Bronchial epithelial cell (primary cell): ENCODE data around the gene VSTM4. TPM values are rescaled to one million over a fixed set of nuclear protein-coding genes. Genes with fewer than 3 reads are reported as not detected.
A peak's percentile ranks its signal among the peaks of the same experiment; 100 is the strongest.

Source experiments
- DNase-seq: peaks from one replicate; pipeline ENCODE4 v3.0.0-alpha.2; 2010; ENCODE audit warnings: low read depth
- FAIRE-seq: peaks from 2 replicates; lab custom pipeline; 2011; peaks lifted over from hg19 to GRCh38; lab: Jason Lieb, UNC
- H3K27me3 ChIP-seq: 2 replicates; pipeline ENCODE4 v1.5.1; 2011; ENCODE audit warnings: low read length; ENCODE audit not compliant: control insufficient read depth, insufficient read depth
- H3K36me3 ChIP-seq: 2 replicates; pipeline ENCODE4 v1.5.1; 2011; ENCODE audit warnings: low read length; ENCODE audit not compliant: control insufficient read depth, insufficient read depth
- H3K4me3 ChIP-seq: 2 replicates; pipeline ENCODE4 v1.5.1; 2011; ENCODE audit warnings: mild to moderate bottlenecking, low read depth, low read length, control low read depth
- total RNA-seq: library from RNA; depleted of rRNA; stranded (reverse); fragments of >200 nt; gene quantifications from 2 replicates; pipeline ENCODE4 v1.2.1, GENCODE V29; 2014
- TF ChIP-seq, protein P1 (sequence below): IDR thresholded peaks from 2 replicates; pipeline ENCODE4 v1.5.1; 2011; ENCODE audit warnings: mild to moderate bottlenecking, moderate library complexity, low read length, control low read depth, inconsistent platforms; ENCODE audit not compliant: insufficient read depth, severe bottlenecking

VSTM4 gene
- total RNA-seq, 1 donor from 2014 or later: under 0.01 TPM

DNA sequence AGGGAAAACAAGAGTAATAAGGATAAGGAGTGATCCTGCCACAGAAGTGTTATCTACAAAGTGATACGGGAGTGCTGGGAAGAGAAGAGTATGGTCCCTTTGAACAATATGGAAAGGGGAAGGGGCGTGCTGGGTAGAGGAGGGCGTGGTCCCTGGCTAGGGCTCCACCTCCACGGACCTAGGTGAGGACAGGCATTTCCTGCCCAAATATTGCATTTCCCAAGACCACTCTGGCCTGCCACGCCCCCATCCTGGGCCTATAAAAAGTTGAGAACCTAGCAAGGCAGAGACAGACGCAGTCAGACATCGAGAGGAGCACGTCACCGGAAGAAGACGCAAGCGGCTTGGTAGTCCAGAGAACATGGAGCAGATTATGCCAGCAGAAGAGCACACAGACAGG lies 22.8 kb downstream of the VSTM4 start:
- no peak for FAIRE-seq

DNA sequence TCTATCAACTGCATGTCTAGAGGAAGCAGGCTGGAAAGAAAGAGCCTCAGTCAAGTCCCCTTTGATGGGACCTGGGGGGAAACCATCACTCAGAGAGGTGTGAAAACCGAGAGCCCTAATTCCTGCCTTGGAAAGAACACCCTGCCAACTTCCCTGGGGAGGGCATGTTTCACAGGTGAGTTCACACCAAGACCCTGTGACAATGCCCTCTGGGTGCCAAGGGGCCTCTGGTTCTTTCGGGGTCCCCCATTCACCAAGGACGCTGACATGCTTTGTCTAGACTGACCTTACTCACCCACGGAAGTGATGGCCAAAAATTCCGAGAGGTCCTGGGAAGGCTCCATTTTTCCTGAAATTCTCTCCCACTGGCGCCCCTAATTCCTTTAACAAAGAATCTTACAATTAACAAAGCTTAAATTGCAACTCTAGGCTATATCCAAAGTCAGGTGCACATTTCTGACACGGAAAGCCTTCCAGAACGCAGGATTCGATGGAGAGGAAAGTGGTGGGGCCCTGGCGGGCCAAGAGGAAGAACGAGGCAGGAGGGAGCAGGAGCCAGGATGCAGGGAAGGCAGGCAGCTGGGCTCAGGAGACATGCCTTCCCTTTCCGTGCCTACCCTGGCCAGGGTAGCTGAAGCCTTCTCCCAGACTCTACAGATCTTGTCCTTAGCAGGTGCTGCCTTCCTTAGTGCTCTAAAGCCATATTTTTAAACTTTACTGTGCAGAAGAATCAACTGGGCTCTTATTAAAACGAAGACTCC lies 23.7 kb downstream of the VSTM4 start:
- FAIRE-seq (no peak), DNase-seq (no peak)
- Histone ChIP-seq H3K27me3 (no peaks in the 10 kb centered on the region), H3K36me3 (no peaks in the 10 kb centered on the region), H3K4me3 (no peak overlapping the region)
- TF ChIP-seq, protein P1, sequence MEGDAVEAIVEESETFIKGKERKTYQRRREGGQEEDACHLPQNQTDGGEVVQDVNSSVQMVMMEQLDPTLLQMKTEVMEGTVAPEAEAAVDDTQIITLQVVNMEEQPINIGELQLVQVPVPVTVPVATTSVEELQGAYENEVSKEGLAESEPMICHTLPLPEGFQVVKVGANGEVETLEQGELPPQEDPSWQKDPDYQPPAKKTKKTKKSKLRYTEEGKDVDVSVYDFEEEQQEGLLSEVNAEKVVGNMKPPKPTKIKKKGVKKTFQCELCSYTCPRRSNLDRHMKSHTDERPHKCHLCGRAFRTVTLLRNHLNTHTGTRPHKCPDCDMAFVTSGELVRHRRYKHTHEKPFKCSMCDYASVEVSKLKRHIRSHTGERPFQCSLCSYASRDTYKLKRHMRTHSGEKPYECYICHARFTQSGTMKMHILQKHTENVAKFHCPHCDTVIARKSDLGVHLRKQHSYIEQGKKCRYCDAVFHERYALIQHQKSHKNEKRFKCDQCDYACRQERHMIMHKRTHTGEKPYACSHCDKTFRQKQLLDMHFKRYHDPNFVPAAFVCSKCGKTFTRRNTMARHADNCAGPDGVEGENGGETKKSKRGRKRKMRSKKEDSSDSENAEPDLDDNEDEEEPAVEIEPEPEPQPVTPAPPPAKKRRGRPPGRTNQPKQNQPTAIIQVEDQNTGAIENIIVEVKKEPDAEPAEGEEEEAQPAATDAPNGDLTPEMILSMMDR: no peak

More for the DNA sequence above, 22.8 kb downstream of the VSTM4 start:
- DNase-seq: no peak
- no peak overlapping the region for H3K4me3 ChIP-seq
- TF ChIP-seq, protein P1: no peak
- H3K36me3 ChIP-seq: no peaks in the 10 kb centered on the region
- no peaks in the 10 kb centered on the region for H3K27me3 ChIP-seq

DNA sequence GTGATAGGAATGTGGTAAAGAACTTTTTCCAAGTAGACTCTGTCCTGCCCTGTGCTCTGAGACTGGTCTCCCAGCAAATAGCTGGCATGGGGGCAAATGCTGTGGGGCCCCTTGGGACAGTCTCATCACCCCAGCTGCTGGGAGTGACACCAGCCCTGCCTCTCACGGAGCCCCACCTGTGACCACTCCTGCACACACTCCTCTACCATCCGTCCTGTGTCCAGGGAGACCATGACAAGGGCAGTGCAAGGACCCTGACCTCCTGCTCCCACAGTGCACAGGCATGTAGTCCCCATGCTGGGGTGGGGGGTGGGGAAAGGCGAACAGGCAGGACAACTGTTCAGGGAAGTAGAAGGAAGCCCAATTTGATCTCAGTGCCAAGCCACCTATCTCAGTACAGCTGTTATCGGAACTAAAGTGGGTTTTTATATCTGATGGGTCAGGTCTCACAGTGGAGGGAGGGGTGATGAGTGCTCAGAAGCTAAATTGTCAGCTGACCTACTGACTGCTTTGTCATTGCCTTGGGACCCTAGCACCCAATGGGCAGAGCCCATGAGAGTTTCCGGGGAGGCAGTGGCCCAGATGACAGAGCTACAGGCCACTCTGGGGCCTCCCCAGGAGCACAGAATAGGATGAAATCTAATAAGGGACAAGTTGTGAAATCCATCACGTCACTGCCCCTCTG lies 24.5 kb downstream of the VSTM4 start:
- TF ChIP-seq, protein P1: no peak
- Histone ChIP-seq H3K27me3 (no peaks in the 10 kb centered on the region), H3K36me3 (no peaks in the 10 kb centered on the region), H3K4me3 (no peak overlapping the region)
- FAIRE-seq (no peak), DNase-seq (no peak)

DNA sequence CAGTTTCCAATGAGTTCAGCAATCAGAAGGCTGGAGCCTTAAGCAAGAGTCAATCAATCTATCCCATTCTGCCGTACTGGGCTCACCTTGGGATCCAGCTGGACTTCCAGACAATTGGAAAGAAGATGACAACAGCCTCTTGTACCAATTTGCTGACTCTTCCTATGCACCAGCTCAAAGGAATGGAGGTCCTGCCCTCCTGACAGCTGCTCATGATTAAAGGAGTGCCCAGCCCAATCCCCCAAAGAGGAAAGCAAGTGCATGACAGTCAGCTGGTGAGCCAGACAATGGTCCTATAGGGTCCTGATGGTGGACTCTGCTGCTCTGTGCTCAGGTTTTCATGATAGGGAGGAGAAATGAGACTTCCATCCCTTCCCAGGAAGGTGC lies 25.1 kb downstream of the VSTM4 start:
- DNase-seq (no peak), FAIRE-seq (peak; percentile 18)
- no peak overlapping the region for H3K4me3 ChIP-seq
- TF ChIP-seq, protein P1: no peak
- H3K36me3 ChIP-seq: no peaks in the 10 kb centered on the region
- H3K27me3 ChIP-seq: no peaks in the 10 kb centered on the region

DNA sequence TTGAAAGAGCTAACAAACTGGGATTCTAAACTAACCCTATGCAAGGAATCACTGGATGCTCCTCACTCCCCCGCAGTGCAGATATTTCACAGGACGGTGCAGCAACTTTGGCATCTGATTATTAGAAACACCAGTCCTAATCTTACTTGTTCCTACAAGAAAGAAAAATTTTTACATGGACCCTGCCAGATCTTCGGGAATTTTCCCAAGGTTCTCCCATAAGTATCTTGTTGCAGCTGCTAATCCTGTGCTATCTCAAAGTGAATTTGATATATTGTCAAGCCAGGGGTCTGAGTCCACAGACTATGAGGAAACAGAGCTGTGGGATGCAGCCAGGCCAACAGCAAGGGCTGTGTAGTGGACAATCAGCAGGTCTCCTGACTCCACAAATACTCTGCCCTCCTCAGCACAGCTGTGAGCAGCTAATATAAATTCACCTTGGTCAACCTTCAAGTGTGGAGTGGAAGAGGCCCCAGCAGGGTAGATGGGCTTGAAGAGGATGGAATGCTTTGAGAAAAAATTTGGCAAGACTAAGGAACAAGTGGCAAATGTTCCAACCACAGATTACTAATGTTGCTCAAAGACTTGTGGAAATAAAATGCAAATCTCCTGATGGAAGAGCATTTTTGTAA lies 25.6 kb downstream of the VSTM4 start:
- Histone ChIP-seq H3K27me3 (no peaks in the 10 kb centered on the region), H3K36me3 (no peaks in the 10 kb centered on the region), H3K4me3 (no peak overlapping the region)
- FAIRE-seq: no peak
- TF ChIP-seq, protein P1: no peak
- DNase-seq: no peak
